Rectal smooth muscle tissue (tissue), 1 donor: Measurements from ENCODE around the gene YTHDF1.
"Not testable (repeated sequence)": the region's sequence is repeated elsewhere in the genome, so short reads cannot be mapped to it uniquely, and the experiment has no call there.

Experiments
- H3K27ac ChIP-seq: one replicate; pipeline ENCODE4 v1.7.0; 2013; ENCODE audit warnings: low read depth, low read length, inconsistent platforms
- H3K27me3 ChIP-seq: one replicate; pipeline ENCODE4 v1.7.0; 2013; ENCODE audit warnings: low read length; ENCODE audit not compliant: control insufficient read depth, insufficient read depth
- H3K36me3 ChIP-seq: one replicate; pipeline ENCODE4 v1.7.0; 2013; ENCODE audit warnings: low read length; ENCODE audit not compliant: control insufficient read depth, insufficient read depth
- H3K4me1 ChIP-seq: one replicate; pipeline ENCODE4 v1.7.0; 2013; ENCODE audit warnings: low read length; ENCODE audit not compliant: control insufficient read depth, insufficient read depth
- H3K4me3 ChIP-seq: one replicate; pipeline ENCODE4 v1.7.0; 2013; ENCODE audit warnings: low read length
- H3K9ac ChIP-seq: one replicate; pipeline ENCODE4 v1.7.0; 2013; ENCODE audit warnings: low read length

The YTHDF1 gene

DNA sequence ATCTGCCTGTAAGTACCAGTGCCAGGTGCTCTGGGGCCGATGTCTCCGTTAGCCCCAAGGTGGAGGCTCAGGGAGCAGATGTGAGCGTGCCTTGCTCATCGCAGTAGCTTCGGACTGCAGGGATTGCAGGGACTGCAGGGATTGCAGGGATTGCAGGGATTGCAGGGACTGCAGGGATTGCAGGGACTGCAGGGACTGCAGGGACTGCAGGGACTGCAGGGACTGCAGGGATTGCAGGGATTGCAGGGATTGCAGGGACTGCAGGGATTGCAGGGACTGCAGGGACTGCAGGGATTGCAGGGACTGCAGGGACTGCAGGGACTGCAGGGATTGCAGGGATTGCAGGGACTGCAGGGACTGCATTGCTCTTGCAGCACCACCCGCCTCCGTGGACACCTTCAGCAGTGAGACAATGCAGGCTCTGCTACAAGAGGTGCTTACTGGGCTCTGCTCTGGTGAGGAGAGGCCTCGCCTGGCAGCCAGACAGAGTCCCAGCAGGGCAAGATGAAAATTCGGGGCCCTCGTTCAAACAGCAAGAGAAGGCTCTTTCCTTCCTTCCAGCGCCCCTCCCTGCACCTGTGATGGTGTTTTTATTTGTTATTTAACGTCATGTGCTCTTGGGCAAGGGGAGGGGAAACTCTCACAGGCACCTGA is 5.6 kb upstream of the YTHDF1 start:
- H3K4me3 ChIP-seq, H3K9ac ChIP-seq, H3K27me3 ChIP-seq, H3K4me1 ChIP-seq, H3K36me3 ChIP-seq, H3K27ac ChIP-seq: not testable (repeated sequence)

DNA sequence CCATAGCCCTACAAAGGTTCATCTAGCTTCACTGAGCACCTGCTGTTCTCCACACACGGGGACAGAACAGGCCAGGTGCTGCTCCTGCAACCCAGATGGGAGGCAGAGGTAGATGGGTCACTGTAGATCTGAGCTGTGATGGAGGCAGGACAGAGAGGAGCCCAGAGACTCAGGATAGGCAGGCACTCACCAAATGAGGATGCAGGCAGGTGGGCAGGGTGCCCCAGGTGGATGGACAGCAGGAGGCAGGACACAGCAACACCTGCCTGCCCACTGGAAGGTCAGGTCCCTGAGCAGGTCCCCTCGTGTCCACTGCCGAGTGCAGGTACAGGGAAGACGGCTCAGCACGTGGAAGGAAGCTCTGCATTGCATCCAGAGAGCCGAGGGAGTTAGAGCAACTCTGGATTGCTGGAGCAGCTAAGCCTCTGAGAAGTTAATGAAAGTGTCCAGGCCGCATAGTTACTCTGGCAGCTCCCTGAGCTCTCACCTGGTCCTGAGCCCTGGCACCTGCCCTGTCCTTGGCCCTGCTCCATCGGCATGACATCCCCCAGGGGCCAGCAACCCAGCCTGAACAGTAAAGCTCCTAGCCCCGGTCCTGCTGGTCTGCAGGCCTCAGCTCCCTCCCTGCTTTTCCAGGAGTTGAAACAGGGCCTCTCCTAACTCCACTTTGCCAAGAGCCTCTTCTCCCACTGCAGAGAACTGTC is 4.9 kb upstream of the YTHDF1 start:
- Histone ChIP-seq H3K4me3 (no peak overlapping the region), H3K36me3 (no peaks in the 10 kb centered on the region), H3K4me1 (peaks cover 5% of the 10 kb centered on the region), H3K9ac (no peak overlapping the region), H3K27ac (no peak overlapping the region), H3K27me3 (no peaks in the 10 kb centered on the region)

- H3K4me3 ChIP-seq: no peak overlapping the region
- H3K4me1 ChIP-seq: peaks cover 7% of the 10 kb centered on the region
- H3K27ac ChIP-seq: no peak overlapping the region
- H3K36me3 ChIP-seq: no peaks in the 10 kb centered on the region
- H3K9ac ChIP-seq: no peak overlapping the region
- H3K27me3 ChIP-seq: no peaks in the 10 kb centered on the region
These were observed 4.1 kb upstream of the YTHDF1 start for GRCh38 chr20:63219866-63220521.

- H3K9ac ChIP-seq: no peak overlapping the region
- no peak overlapping the region for H3K27ac ChIP-seq
- H3K36me3 ChIP-seq: no peaks in the 10 kb centered on the region
- no peak overlapping the region for H3K4me3 ChIP-seq
- H3K4me1 ChIP-seq: peaks cover 11% of the 10 kb centered on the region
- no peaks in the 10 kb centered on the region for H3K27me3 ChIP-seq
These were observed 3.5 kb upstream of the YTHDF1 start for GRCh38 chr20:63219447-63219821.

DNA sequence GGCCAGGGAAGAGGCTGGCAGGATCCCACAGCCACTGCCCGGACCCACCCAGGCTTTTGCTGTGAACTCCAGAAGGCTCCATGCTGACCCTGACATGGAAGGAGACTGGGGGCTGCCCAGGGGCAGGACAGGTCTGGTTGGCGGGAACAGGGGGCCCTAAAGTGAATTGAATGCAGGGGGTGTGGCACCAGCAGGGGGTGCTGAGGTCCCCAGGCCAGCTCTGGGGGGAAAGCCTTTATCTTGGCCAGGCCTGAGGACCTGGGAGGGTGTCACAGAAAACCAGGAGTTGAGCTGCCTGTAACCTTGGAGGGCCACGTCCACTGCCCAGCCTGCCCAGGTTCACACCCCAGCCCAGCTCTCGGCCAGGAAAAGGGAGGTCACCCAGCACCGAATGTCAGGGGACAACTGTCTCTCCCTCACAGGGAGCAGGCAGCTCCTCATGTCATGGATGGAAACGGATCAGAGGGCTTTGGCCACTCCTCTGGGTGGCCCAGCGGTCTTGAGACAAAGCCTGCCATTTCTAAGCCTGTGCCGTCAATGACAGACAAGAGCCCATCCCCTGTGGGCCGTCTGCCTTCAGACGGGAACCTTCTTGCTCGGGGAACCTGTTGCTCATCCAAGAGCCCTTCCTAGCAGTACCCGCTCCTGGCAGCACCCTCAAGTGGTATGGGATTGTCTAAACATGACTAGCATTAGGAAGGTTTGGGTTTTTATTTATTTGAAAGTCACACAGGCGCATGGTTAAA is 2.9 kb upstream of the YTHDF1 start:
- Histone ChIP-seq H3K27ac (no peak overlapping the region), H3K4me3 (no peak overlapping the region), H3K36me3 (no peaks in the 10 kb centered on the region), H3K9ac (no peak overlapping the region), H3K4me1 (peaks cover 9% of the 10 kb centered on the region), H3K27me3 (no peaks in the 10 kb centered on the region)

GRCh38 chr20:63217706-63218105 is 1.8 kb upstream of the YTHDF1 start:
- Histone ChIP-seq H3K4me3 (no peak overlapping the region), H3K27me3 (no peaks in the 10 kb centered on the region), H3K9ac (no peak overlapping the region), H3K4me1 (peaks cover 9% of the 10 kb centered on the region), H3K36me3 (peaks cover 3% of the 10 kb centered on the region), H3K27ac (no peak overlapping the region)

DNA sequence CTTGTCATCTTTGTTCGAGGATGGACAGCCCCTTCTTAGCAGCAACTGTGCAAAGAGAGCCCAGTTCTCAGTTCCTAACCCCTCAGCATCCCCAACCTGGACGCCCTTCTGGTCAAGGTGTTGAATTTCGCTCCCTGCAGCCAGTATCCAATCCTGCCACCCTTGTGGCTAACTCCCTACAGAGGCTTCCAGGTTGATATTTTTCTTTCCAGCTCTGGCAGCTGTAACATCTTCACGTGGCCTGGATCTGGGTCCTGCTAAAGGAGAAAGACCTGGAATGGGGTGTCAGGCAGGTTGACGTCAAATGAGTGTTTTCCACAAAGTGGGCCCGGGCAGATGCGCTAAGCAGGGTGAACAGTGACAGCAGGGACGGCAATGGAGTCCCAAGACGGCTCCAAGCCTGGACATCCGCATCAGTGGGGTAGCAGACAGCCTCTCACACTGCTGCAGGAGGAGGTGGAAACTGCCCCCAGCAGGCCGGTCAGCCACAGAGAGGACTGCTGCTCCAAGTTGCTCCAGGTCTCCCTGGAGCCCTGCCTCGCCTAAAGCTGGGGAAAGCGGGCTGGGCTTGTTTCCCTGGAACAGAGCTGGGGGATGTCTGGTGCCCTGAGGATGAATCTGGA is 1.0 kb upstream of the YTHDF1 start:
- Histone ChIP-seq H3K4me1 (peaks cover 12% of the 10 kb centered on the region), H3K9ac (peak overlapping the region; percentile 64), H3K27ac (peak overlapping the region; percentile 82)

GRCh38 chr20:63215101-63216040 is 560 bp downstream of the YTHDF1 start:
- Histone ChIP-seq H3K9ac (no peak overlapping the region), H3K27ac (peak overlapping the region; percentile 31), H3K4me1 (peaks cover 12% of the 10 kb centered on the region), H3K36me3 (peaks cover 6% of the 10 kb centered on the region), H3K4me3 (peak overlapping the region; percentile 83), H3K27me3 (no peaks in the 10 kb centered on the region)

More for the DNA sequence above, 1.0 kb upstream of the YTHDF1 start:
- Histone ChIP-seq H3K4me3 (peak overlapping the region; percentile 80), H3K36me3 (peaks cover 6% of the 10 kb centered on the region), H3K27me3 (no peaks in the 10 kb centered on the region)

DNA sequence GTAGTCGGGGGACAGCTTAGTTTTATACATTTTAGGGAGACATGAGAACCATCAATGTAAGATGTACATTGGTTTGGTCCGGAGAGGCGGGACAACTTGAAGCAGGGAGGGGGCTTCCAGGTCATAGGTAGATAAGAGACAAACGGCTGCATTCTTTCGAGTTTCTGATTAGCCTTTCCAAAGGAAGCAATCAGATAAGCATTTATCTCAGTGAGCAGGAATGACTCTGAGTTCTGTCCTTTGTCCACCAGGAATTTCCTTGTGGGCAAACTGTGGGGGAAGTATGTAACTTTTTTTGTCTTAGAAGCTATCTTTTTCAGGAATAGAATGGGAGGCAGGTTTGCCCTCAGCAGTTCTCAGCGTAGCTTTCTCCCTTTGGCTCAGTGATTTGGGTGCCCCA is 1.4 kb downstream of the YTHDF1 start:
- peaks cover 12% of the 10 kb centered on the region for H3K4me1 ChIP-seq
- H3K4me3 ChIP-seq: peak overlapping the region; percentile 83
- no peaks in the 10 kb centered on the region for H3K27me3 ChIP-seq
- peaks cover 9% of the 10 kb centered on the region for H3K36me3 ChIP-seq
- H3K27ac ChIP-seq: no peak overlapping the region
- H3K9ac ChIP-seq: no peak overlapping the region

GRCh38 chr20:63212792-63213191 is 3.1 kb downstream of the YTHDF1 start:
- Histone ChIP-seq H3K4me1 (peaks cover 12% of the 10 kb centered on the region), H3K36me3 (peaks cover 16% of the 10 kb centered on the region), H3K27me3 (no peaks in the 10 kb centered on the region), H3K9ac (no peak overlapping the region), H3K27ac (no peak overlapping the region), H3K4me3 (no peak overlapping the region)

- peaks cover 16% of the 10 kb centered on the region for H3K36me3 ChIP-seq
These were observed 3.6 kb downstream of the YTHDF1 start for GRCh38 chr20:63212393-63212730.

More at GRCh38 chr20:63212393-63212730, 3.6 kb downstream of the YTHDF1 start:
- H3K4me1 ChIP-seq: peaks cover 12% of the 10 kb centered on the region
- H3K27ac ChIP-seq: no peak overlapping the region
- no peak overlapping the region for H3K9ac ChIP-seq
- no peak overlapping the region for H3K4me3 ChIP-seq
- H3K27me3 ChIP-seq: no peaks in the 10 kb centered on the region
